GM18505 (cell line): ENCODE measurements around the gene CLEC16A.
A peak's percentile ranks its signal among the peaks of the same experiment; 100 is the strongest.

Experiments used
- ATAC-seq: cut with Tn5 transposase; IDR thresholded peaks from one replicate; pipeline ENCODE4 v1.9.1; 2021; ENCODE audit not compliant: unreplicated experiment
- POLR2A ChIP-seq: IDR thresholded peaks from 4 replicates; pipeline ENCODE4 v1.6.1; 2011; ENCODE audit warnings: borderline replicate concordance; ENCODE audit not compliant: insufficient read depth, insufficient read length; ENCODE audit errors: extremely low read depth

The CLEC16A gene

DNA sequence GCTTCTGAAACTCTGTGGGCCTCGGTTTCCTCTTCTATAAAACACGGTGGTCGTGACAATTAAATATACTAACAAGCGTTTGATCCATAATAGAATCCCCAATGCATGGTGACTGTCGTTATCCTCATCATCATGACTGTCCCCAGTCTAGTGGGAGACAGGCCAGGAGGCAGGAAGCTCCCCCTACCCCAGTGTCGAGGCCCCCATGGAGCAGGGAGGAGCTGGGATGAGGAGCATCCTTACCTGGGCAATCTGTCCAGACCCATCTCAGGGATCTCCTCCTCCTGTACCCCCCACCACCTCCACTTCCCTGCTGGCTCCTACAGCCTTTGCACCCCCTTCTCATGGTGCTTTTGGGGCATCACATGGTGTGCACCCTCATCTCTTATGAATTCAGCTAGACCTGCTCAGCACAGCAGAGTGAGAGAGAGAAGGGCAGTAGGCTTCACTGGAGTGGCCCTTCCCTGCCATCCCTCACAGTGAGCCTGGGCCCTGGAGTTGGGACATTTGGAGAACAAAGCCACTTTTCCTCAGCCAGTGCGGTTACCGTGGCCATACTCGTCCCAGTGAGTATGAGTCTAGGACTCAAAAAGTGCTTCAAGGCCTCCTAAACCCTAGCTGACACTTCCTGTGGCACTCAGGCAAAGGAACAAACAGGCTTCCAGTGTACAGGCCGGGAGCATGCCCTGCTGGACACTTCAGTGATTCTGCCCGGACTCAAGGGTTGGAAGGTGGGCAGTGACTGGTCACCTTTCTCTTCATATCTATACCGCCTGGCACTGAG, 148.6 kb downstream of the CLEC16A start:
- ATAC-seq: no peak

DNA sequence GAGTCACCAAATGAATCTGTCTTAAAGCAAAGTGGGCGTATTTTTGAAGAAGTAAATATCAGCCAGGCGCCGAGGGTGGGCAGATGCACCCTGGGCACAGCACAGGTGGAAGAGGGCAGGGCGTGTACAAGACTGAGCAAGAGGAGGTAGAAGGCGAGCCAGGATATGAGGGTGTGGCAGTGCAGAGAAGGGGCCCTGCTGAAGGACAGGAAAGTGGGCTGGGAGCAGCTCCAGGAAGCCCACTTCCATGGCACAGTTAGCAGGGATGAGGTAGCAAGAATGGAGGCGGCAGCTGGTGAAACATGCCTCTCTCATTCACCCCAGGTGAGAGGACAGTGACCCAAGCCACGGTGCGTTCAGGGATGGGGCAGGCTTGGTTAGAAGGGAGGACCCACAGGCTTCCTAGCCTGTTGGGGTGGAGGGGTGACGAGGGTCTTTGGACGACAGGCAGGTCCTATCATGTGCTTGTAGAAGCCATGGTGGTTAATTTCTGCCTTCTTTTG, 149.3 kb downstream of the CLEC16A start:
- TF ChIP-seq POLR2A: no peak
- peak; percentile 21 for ATAC-seq

More for the DNA sequence above, 148.6 kb downstream of the CLEC16A start:
- no peak for TF ChIP-seq POLR2A

DNA sequence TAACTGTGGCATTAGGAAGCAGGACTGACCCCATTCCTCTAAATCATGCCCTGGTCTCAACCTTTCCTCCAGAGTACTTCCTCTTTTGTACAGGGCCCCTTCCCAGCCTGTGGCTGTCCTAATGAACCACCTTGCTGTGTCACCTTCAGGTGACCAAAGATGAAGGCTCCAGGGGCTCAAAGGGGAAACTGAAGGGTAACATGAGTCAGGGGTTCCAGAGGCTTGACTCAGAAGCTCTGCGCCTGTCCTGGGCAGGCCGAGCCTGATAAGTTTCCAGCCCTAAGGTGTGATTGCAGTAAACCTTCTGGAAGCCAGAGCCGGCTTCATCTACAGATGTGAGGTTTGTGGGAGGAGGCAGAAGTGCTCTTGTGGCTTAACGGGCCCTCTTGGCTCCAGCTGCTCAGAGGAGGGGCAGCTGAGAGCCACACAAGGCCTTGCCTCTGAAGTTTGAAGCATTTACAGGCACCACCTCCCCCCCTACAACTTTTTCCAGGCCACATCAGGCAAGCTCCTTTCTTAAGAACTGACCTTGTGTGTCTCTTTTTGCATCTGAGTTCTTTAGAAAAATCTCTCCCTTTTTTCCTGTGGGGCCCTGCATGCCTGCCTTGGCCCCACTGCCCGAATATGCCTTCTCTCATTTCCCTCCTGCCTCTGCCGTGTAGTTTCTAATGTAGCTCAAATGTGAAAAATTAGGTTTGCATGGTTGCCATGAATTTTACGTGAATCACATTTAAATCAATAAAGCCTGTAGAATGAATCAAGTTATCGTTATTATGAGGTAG, 149.9 kb downstream of the CLEC16A start:
- ATAC-seq: peak; percentile 54
- peak; percentile 42 for TF ChIP-seq POLR2A

DNA sequence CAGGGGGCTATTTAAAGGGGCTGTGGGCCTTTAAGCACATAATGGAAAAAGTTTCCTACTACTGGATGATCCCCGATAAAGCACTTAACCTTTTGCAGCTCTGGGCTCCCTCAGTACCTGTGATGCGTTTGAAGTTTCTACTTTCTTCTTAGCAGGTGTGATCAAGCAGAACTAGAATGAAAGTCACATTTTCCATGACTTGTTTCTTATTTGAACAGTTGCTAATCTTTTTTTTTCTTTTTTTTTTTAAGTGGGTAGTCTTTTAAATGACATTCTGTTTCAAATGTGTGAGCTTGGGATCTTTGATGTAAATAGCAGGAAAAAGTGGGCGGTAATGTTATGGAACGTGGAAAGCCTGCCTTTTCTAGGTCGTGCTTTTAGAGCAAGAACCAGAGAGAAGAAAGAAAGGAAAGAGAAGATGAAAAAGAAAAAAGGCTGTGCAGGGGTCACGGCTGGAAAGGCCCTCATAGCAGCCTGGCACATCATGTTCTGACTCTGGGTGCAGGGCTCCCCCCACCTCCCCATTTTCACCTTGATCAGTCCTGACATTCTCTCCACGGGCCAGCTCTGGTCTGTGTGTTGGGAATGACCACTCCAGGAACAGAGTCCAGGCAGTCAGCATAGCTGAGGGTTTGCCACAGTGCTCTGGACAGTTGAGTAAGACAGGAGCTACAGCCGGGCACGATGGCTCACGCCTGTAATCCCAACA, 150.6 kb downstream of the CLEC16A start:
- no peak for ATAC-seq
- no peak for TF ChIP-seq POLR2A

DNA sequence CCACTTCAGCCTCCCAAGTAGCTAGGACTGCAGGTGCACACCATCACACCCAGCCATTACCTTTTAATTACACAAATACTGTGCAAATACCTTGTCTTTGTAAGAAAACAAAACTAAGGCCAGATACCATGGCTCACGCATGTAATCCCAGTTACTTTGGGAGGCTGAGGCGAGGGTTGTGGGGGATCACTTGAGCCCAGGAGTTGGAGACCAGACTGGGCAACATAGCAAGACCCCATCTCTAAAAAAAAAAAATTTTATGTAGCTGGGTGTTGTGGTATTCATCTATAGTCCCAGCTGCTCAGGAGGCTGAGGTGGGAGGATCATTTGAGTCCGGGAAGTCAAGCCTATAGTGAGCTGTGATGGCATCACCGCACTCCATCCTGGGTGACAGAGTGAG, 151.6 kb downstream of the CLEC16A start:
- no peak for TF ChIP-seq POLR2A
- no peak for ATAC-seq

DNA sequence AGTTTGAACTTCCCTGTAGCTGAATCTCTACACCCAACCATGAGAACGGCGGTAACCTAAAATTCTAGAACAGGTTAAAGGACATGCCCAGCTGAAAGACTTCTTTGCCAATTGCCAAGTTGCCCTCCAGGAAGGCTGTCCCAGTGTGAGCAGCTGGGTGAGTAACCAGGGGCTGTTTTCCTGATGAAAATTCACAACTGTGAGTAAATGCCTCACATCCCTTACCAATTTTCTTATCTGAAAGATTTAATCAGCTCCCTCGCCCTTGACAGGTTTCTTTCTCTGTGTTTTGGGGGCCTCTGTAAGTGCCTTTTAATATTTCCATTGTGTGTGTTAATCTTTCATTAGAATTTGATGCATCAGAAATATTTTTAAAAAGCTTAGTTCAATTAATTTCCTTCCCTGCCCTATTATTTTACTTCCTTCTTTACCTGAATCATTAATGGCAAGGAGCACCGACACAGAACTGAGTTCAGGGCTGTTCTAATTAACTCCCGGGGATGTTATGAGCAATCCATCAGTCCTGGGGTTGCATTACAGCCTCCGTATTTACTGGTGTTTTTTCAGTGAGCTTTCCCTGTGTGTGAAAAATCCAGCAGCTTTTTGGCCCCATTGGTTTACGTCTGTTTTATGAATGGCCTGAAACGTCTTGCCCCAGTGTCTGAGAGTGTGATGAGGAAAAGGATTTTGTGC, 152.9 kb downstream of the CLEC16A start:
- TF ChIP-seq POLR2A: no peak
- no peak for ATAC-seq

DNA sequence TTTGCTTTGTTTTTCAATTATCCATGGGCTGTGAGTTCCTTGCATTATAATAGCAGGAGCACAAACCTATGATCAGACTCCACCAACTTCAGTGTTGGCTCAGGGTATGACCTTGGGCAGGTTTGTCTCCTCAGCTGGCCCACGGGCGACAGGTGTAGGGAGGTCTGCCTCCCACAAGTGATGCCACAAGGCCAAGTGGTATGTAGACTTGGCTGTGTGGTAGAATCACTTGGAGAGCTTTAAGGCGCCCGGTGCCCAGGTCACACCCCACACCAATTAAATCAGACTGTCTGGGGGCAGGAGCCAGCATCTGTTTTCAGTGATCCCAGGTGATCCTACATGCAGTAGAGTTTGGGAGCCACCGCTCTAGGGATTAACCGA, 153.4 kb downstream of the CLEC16A start:
- TF ChIP-seq POLR2A: no peak
- ATAC-seq: no peak

DNA sequence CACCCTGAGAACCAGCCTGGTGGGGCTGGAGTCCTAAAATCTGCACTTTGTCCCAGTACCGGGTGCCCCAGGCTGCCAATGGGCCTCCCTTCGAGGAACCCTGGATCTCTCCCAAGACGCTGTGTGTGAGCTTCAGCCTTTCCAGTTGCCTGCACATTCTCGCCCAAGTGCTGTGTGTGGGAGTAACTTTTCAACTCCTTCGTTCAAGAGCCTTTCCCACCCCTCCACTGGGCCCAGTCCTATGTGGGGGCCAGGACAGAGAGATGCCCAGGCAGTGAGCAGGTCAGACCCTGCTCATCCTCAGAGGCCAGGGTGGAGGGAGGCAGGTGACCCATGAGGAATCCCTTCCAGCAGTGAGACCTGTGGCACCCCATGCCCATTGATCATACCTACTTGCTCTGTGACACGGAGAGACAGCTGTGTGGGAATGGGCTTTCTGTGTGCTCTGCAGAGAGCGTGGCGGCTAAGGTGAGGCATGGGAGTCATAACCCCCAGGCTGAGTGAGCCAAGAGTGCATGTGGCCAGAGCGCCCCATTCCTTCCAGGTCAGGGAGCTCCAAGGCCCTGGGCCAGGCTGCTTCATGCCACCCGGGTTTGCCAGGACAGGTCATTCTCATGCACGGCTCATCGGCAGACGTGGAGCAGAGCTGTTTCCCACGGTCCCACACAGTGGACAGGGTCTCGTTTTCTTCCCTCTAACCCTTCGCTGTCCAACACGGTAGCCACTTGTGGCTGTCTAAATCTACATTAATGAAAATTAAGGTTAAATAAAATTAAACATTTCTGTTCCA, 154.4 kb downstream of the CLEC16A start:
- no peak for TF ChIP-seq POLR2A
- no peak for ATAC-seq

DNA sequence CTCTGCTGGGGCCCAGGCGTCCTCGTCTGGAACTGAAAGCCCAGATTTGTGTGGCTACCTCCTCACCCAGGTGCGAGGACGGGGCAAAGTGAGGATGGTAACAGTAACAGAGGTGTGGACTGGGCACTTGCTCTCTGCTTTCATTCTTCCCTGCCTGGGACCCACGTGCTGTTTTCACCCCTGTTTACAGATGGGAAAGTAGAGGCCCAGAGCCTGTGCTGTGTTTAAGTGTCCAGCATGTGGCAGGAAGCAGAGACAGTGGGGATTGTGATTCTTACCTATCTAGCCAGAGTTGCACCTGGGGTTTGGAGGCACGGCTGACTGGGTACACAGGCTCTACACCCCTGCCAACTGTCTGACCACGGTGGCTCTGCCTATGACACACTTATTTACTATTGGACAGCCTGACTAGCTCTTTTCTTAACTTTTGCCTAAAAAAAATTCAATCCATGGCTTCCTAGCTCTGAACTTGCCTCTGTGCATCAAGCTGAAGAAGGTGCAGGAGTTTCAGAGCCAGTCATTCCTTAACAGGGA, 155.4 kb downstream of the CLEC16A start:
- no peak for TF ChIP-seq POLR2A
- ATAC-seq: no peak

DNA sequence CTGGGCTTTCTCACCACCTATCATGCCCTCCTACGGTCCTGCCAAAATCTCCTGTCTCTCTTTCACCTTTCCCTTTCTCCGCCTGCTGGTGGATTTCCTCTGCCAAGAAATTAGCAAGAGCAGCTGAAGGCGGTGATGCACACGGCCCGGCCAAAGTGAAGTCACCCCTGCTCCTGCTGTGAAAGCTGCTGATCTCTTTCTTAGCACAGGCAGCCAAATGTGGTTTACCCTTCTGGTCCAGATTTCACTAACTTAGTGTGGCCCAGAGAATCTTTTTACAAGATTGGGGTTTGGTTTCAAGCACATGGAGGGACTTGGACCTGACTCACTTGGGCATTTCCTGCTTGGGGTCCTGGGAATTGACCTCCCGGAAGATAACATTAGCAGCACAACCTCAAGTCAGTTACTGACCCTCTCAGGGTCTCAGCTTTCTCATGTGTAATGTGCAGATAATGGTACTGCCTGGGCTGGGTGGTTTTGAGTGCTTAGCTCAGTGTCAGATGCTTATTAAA, 155.9 kb downstream of the CLEC16A start:
- TF ChIP-seq POLR2A: no peak
- ATAC-seq: no peak

DNA sequence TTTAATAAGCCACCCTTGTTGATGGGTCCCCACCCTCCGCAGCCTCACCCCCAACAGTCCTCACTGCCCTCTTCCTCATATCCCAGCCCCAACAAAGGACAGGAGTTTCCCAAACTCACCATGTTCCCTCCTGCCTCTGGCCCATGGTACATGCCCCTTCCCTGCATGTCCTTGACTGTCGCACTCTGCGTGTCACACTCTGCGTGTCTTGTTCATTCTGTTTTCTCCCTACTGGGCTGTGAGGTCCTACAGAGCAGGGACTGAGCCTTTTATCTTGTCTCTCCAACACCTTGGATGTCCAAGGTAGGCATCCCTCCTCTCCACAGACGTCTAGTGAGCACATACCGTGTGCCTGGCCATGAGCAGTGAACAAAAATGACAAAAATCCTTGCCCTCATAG, 156.9 kb downstream of the CLEC16A start:
- no peak for TF ChIP-seq POLR2A
- no peak for ATAC-seq
